Measurements from ENCODE around the gene ANKRD37. TPM values are rescaled to one million over a fixed set of nuclear protein-coding genes. Genes with fewer than 3 reads are reported as not detected.

ANKRD37 gene
- total and polyA plus RNA-seq, 4 donors, result 1.2 to 7.9 (median 3.4) TPM

GRCh38 chr4:185390941-185391340 lies 5.7 kb upstream of the ANKRD37 start (continued):
- TF ChIP-seq REST (IDR thresholded peaks at IDR 0.05) (no peak), HNF4G (IDR thresholded peaks at IDR 0.05) (no peak), HNF4A (conservative IDR thresholded peaks at IDR 0.05) (no peak), NR2F2 (IDR thresholded peaks at IDR 0.05) (no peak), SP1 (IDR thresholded peaks at IDR 0.05) (no peak), RXRA (IDR thresholded peaks at IDR 0.05) (no peak), ATF3 (IDR thresholded peaks at IDR 0.05) (no peak)

- peaks cover 0 to 5% (median 2%) of the 10 kb centered on the region in 4 donors for H3K4me1 ChIP-seq (ENCODE audit: control insufficient read depth in 4 of 4, insufficient read depth in 4 of 4, low read length in 3 of 4)
- no peak for TF ChIP-seq FOXA2 (IDR thresholded peaks at IDR 0.05)
- TF ChIP-seq RAD21 (IDR thresholded peaks at IDR 0.05), result no peak
- TF ChIP-seq TAF1 (conservative IDR thresholded peaks at IDR 0.05), result no peak
- no peak for TF ChIP-seq EGR1 (IDR thresholded peaks at IDR 0.05; ENCODE audit: low read depth in 2 of 2)
- no peak for TF ChIP-seq HNF4A (conservative IDR thresholded peaks at IDR 0.05)
- TF ChIP-seq RXRA (IDR thresholded peaks at IDR 0.05), result no peak
- no peak for TF ChIP-seq ATF3 (IDR thresholded peaks at IDR 0.05)
- no peak for TF ChIP-seq NR2F2 (IDR thresholded peaks at IDR 0.05)
- TF ChIP-seq JUND (IDR thresholded peaks at IDR 0.05), result no peak
- TF ChIP-seq HNF4G (IDR thresholded peaks at IDR 0.05), result no peak
- TF ChIP-seq SP1 (IDR thresholded peaks at IDR 0.05), result no peak
- TF ChIP-seq ZBTB33 (IDR thresholded peaks at IDR 0.05), result no peak
- no peak for TF ChIP-seq FOXA1 (IDR thresholded peaks at IDR 0.05)
- no peak for TF ChIP-seq CTCF (IDR thresholded peaks at IDR 0.05; ENCODE audit: low read depth, low read length, missing input control)
- no peak for TF ChIP-seq YY1 (IDR thresholded peaks at IDR 0.05)
- TF ChIP-seq GABPA (IDR thresholded peaks at IDR 0.05 in 1 of 2, conservative IDR thresholded peaks at IDR 0.05 in 1 of 2), result no peak
- no peak for TF ChIP-seq REST (IDR thresholded peaks at IDR 0.05)
- no peaks in the 10 kb centered on the region for H3K36me3 ChIP-seq (ENCODE audit: control insufficient read depth in 4 of 4, insufficient read depth in 3 of 4, low read depth in 1 of 4, low read length in 3 of 4)
- H3K27me3 ChIP-seq (ENCODE audit: control insufficient read depth in 4 of 4, insufficient read depth in 4 of 4, low read length in 3 of 4), result no peaks in the 10 kb centered on the region
- WGBS, result 99% methylated on average over 1 of the region's 1 CpG
- no peak for DNase-seq (ENCODE audit: low spot score)
- no peak overlapping the region for H3K27ac ChIP-seq (ENCODE audit: low read depth in 1 of 2, low read length in 2 of 2)
- no peak overlapping the region for H3K4me3 ChIP-seq (ENCODE audit: low read depth in 1 of 3, low read length in 3 of 3)
- H3K9ac ChIP-seq (ENCODE audit: low read depth in 1 of 2, low read length in 2 of 2), result no peak overlapping the region
- H3K9me3 ChIP-seq (ENCODE audit: control insufficient read depth in 4 of 4, low read length in 3 of 4), result no peaks in the 10 kb centered on the region
These were observed 4.5 kb upstream of the ANKRD37 start for GRCh38 chr4:185392156-185392555.
